CD4-positive, alpha-beta T cell (primary cell): Measurements from ENCODE around the gene DIP2C. TPM values are rescaled to one million over a fixed set of nuclear protein-coding genes. Genes with fewer than 3 reads are reported as not detected.

Experiments used
- ATAC-seq: fragments of 200-7000 bp; cut with Tn5 transposase; one replicate; pipeline ENCODE4 v1.10.0; 2022; ENCODE audit warnings: mild to moderate bottlenecking; ENCODE audit not compliant: poor library complexity
- CTCF ChIA-PET: fragments of 350-600 bp; sonication (Branson Sonifier 250); formaldehyde crosslinking; loops from one replicate; lab custom pipeline; 2021; ENCODE audit warnings: antibody characterized with exemption, inconsistent platforms; lab: Charles Lee
- POLR2A ChIA-PET: fragments of 350-600 bp; sonication (Branson Sonifier 250); formaldehyde crosslinking; loops from one replicate; lab custom pipeline; 2021; ENCODE audit warnings: antibody characterized with exemption, inconsistent platforms; lab: Charles Lee
- DNase-seq, 14 experiments: peaks; one replicate each; pipeline ENCODE4 v3.0.0-alpha.2; 2013 to 2020; ENCODE audit warnings: mixed read lengths in 2 of 14
- H3K27ac ChIP-seq, 2 donors: one replicate each; pipeline versions ENCODE4 v1.5.1 to v1.7.0; 2013; ENCODE audit warnings: low read length in 2 of 2, low read depth in 1 of 2, mild to moderate bottlenecking in 1 of 2
- H3K27me3 ChIP-seq, 2 experiments: 1 replicate in 1 of 2; 2 replicates in 1 of 2; pipeline versions ENCODE4 v1.6.1 to v1.7.0; 2013; ENCODE audit warnings: low read length in 2 of 2, control low read depth in 1 of 2, mild to moderate bottlenecking in 1 of 2, moderate library complexity in 1 of 2; ENCODE audit not compliant: insufficient read depth in 2 of 2, control insufficient read depth in 1 of 2
- H3K36me3 ChIP-seq: one replicate; pipeline ENCODE4 v1.6.1; 2013; ENCODE audit warnings: low read length, control low read depth; ENCODE audit not compliant: insufficient read depth
- H3K4me1 ChIP-seq: one replicate; pipeline ENCODE4 v1.6.1; 2013; ENCODE audit warnings: low read length, control low read depth; ENCODE audit not compliant: insufficient read depth
- H3K4me3 ChIP-seq: one replicate; pipeline ENCODE4 v1.5.1; 2013; ENCODE audit warnings: mild to moderate bottlenecking, low read length, moderate library complexity
- H3K9me3 ChIP-seq, 2 experiments: 1 replicate in 1 of 2; 2 replicates in 1 of 2; pipeline versions ENCODE4 v1.6.1 to v1.7.0; 2013; ENCODE audit warnings: low read length in 2 of 2, mild to moderate bottlenecking in 2 of 2, control low read depth in 1 of 2, moderate library complexity in 1 of 2; ENCODE audit not compliant: control insufficient read depth in 1 of 2, insufficient read depth in 1 of 2
- H3K27ac Mint-ChIP-seq: one replicate; pipeline ENCODE4 v1.8.0; 2020; ENCODE audit warnings: mixed read lengths
- H3K27me3 Mint-ChIP-seq: one replicate; pipeline ENCODE4 v1.8.0; 2021; ENCODE audit warnings: mixed read lengths
- H3K36me3 Mint-ChIP-seq: one replicate; pipeline ENCODE4 v1.8.0; 2021; ENCODE audit warnings: low read depth, mixed read lengths
- H3K4me1 Mint-ChIP-seq: one replicate; pipeline ENCODE4 v1.8.0; 2021; ENCODE audit warnings: low read depth, mixed read lengths
- H3K4me3 Mint-ChIP-seq: one replicate; pipeline ENCODE4 v1.8.0; 2020; ENCODE audit warnings: mild to moderate bottlenecking, mixed read lengths
- H3K9me3 Mint-ChIP-seq: one replicate; pipeline ENCODE4 v1.8.0; 2020; ENCODE audit warnings: mixed read lengths
- intact Hi-C, 2 experiments: fragments of 100-400 bp; cut with DNase I in 1 of 2; cut with micrococcal nuclease in 1 of 2; formaldehyde crosslinking; loops; one replicate each; pipeline versions ENCODE4 v1.15.1 to v1.9.0; 2023 to 2025; cut with DNase I, micrococcal nuclease
- total RNA-seq, 174 experiments: library from RNA in 2 of 174; stranded (reverse) in 2 of 174; gene quantifications; one replicate each; pipeline ENCODE4 v1.2.3 and lab custom pipeline; 2021 to 2026
- TF ChIP-seq, protein P1 (sequence below): fragments of 200-600 bp; IDR thresholded peaks from one replicate; pipeline ENCODE4 v1.8.0; 2022; ENCODE audit warnings: antibody characterized with exemption, mild to moderate bottlenecking

The DIP2C gene
- total RNA-seq, 2 experiments from 2014 or later, result 4.1 TPM

DNA sequence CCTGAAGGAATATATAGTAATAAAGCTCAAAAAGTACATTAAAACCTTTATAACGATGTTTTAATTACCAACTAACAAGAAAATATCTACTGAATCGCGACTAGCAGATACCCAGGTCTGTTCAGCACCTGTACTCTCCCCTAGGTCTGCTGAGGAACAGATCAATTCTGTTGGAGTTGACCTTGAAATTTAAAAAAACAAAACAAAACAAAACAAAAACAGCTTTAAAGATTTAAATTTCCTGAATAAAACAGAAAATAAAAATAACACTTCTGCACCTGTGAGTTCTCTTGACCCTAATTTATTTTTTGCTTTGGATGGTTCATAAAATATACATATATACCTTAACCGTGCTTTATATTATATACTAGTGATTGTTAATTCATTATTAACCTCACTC is 24.6 kb downstream of the DIP2C start:
- no peak overlapping the region for H3K27ac ChIP-seq
- CTCF ChIA-PET, result no interaction called here
- Mint-ChIP-seq H3K9me3 (no peaks in the 10 kb centered on the region), H3K4me3 (no peak overlapping the region), H3K27me3 (peaks cover 14% of the 10 kb centered on the region), H3K36me3 (no peaks in the 10 kb centered on the region), H3K27ac (no peak overlapping the region), H3K4me1 (no peaks in the 10 kb centered on the region)
- no peaks in the 10 kb centered on the region for H3K27me3 ChIP-seq
- intact Hi-C loops, result no loop called here
- DNase-seq (no peak), ATAC-seq (no peak)
- POLR2A ChIA-PET, result no interaction called here
- H3K36me3 ChIP-seq, result no peaks in the 10 kb centered on the region
- H3K4me1 ChIP-seq, result no peaks in the 10 kb centered on the region
- H3K4me3 ChIP-seq, result no peak overlapping the region
- TF ChIP-seq, protein P1, sequence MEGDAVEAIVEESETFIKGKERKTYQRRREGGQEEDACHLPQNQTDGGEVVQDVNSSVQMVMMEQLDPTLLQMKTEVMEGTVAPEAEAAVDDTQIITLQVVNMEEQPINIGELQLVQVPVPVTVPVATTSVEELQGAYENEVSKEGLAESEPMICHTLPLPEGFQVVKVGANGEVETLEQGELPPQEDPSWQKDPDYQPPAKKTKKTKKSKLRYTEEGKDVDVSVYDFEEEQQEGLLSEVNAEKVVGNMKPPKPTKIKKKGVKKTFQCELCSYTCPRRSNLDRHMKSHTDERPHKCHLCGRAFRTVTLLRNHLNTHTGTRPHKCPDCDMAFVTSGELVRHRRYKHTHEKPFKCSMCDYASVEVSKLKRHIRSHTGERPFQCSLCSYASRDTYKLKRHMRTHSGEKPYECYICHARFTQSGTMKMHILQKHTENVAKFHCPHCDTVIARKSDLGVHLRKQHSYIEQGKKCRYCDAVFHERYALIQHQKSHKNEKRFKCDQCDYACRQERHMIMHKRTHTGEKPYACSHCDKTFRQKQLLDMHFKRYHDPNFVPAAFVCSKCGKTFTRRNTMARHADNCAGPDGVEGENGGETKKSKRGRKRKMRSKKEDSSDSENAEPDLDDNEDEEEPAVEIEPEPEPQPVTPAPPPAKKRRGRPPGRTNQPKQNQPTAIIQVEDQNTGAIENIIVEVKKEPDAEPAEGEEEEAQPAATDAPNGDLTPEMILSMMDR, result no peak
- peaks cover 0 to 13% of the 10 kb centered on the region in 2 experiments for H3K9me3 ChIP-seq

DNA sequence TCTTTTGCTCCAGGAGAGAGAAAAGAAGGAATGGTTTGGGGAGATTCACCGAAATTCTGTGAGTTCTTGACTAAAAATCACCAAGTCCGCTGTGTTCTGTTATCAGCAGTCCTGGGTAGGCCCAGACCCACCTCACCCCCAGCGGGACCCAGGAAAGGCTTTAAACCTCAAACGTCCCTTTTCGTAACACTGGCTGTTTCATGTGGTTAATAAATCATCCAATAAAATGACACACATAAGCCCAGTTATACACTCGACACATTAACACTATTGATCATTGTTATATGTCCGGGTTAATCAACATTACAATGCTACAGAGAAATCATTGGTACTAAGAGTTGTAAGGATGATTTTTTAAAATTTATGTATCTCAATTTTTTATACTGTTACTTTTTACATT is 25.2 kb downstream of the DIP2C start:
- no peaks in the 10 kb centered on the region for H3K27me3 ChIP-seq
- Mint-ChIP-seq H3K4me1 (peaks cover 5% of the 10 kb centered on the region), H3K27ac (no peak overlapping the region), H3K4me3 (no peak overlapping the region), H3K36me3 (no peaks in the 10 kb centered on the region), H3K9me3 (no peaks in the 10 kb centered on the region), H3K27me3 (peaks cover 14% of the 10 kb centered on the region)
- TF ChIP-seq, protein P1, result no peak
- ATAC-seq, result no peak
- H3K36me3 ChIP-seq, result no peaks in the 10 kb centered on the region
- no peaks in the 10 kb centered on the region for H3K4me1 ChIP-seq
- H3K9me3 ChIP-seq, result peaks cover 0 to 13% of the 10 kb centered on the region in 2 experiments
- POLR2A ChIA-PET, result no interaction called here
- no peak overlapping the region for H3K4me3 ChIP-seq
- DNase-seq, result no peak
- intact Hi-C loops, result no loop called here
- CTCF ChIA-PET, result no interaction called here
- H3K27ac ChIP-seq, result no peak overlapping the region

DNA sequence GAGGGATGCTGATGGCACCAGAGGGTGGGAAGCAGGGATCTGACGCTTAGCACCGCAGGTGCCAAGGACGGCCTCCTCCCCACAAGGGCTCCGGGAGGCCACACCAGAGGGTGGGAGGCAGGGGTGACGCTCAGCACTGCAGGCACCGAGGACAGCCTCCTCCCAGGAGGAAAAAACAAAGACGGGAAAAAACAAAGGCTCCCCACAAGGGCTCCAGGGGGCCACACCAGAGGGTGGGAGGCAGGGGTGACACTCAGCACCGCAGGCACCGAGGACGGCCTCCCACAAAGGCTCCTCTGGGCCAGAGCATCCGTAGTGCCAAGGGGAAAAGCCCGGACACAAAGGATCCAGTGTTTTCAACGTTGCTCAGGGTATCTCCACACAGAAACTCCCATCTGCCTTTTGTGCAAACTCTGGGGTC is 25.6 kb downstream of the DIP2C start:
- CTCF ChIA-PET, result no interaction called here

More for the DNA sequence above, 25.6 kb downstream of the DIP2C start:
- Mint-ChIP-seq H3K4me3 (no peak overlapping the region), H3K36me3 (no peaks in the 10 kb centered on the region), H3K4me1 (peaks cover 5% of the 10 kb centered on the region), H3K27me3 (peaks cover 16% of the 10 kb centered on the region), H3K9me3 (no peaks in the 10 kb centered on the region), H3K27ac (no peak overlapping the region)
- Histone ChIP-seq H3K27ac (no peak overlapping the region), H3K36me3 (no peaks in the 10 kb centered on the region), H3K4me3 (no peak overlapping the region), H3K4me1 (no peaks in the 10 kb centered on the region), H3K9me3 (peaks cover 0 to 13% of the 10 kb centered on the region in 2 experiments), H3K27me3 (no peaks in the 10 kb centered on the region)
- intact Hi-C loops, result no loop called here
- no peak for ATAC-seq
- TF ChIP-seq, protein P1, result no peak
- no peak for DNase-seq
- POLR2A ChIA-PET, result no interaction called here
